DND-41 (cell line): Measurements from ENCODE around the gene FBLN7.

Source experiments
- EZH2 ChIP-seq: IDR thresholded peaks from 3 replicates; pipeline ENCODE4 v1.6.1; 2012; ENCODE audit warnings: borderline replicate concordance, low read depth, mild to moderate bottlenecking, moderate library complexity, low read length, inconsistent platforms; ENCODE audit not compliant: severe bottlenecking
- TF ChIP-seq, protein P1 (sequence below): IDR thresholded peaks from 2 replicates; pipeline ENCODE4 v1.5.1; 2012; ENCODE audit warnings: borderline replicate concordance, low read length, moderate library complexity, mild to moderate bottlenecking; ENCODE audit not compliant: poor library complexity, severe bottlenecking; ENCODE audit errors: extremely low read depth

GRCh38 chr2:112140899-112141625, 2.9 kb downstream of the FBLN7 start:
- no peak for TF ChIP-seq EZH2
- TF ChIP-seq, protein P1, sequence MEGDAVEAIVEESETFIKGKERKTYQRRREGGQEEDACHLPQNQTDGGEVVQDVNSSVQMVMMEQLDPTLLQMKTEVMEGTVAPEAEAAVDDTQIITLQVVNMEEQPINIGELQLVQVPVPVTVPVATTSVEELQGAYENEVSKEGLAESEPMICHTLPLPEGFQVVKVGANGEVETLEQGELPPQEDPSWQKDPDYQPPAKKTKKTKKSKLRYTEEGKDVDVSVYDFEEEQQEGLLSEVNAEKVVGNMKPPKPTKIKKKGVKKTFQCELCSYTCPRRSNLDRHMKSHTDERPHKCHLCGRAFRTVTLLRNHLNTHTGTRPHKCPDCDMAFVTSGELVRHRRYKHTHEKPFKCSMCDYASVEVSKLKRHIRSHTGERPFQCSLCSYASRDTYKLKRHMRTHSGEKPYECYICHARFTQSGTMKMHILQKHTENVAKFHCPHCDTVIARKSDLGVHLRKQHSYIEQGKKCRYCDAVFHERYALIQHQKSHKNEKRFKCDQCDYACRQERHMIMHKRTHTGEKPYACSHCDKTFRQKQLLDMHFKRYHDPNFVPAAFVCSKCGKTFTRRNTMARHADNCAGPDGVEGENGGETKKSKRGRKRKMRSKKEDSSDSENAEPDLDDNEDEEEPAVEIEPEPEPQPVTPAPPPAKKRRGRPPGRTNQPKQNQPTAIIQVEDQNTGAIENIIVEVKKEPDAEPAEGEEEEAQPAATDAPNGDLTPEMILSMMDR = no peak
